Chondrocyte (in vitro differentiated cells): ENCODE measurements around the gene HELB. TPM values are rescaled to one million over a fixed set of nuclear protein-coding genes. Genes with fewer than 3 reads are reported as not detected.
A peak's percentile ranks its signal among the peaks of the same experiment; 100 is the strongest.

Experiments
- DNase-seq: peaks from one replicate; pipeline ENCODE4 v3.0.0; 2021; ENCODE audit warnings: mixed read lengths, low spot score
- H3K27ac Mint-ChIP-seq: one replicate; pipeline ENCODE4 v1.8.0; 2021; ENCODE audit warnings: mild to moderate bottlenecking, moderate library complexity, mixed read lengths; ENCODE audit not compliant: unreplicated experiment
- H3K27me3 Mint-ChIP-seq: 2 replicates; pipeline ENCODE4 v1.8.0; 2021; ENCODE audit warnings: low read depth, mixed read lengths
- H3K36me3 Mint-ChIP-seq: 2 replicates; pipeline ENCODE4 v1.8.0; 2021; ENCODE audit warnings: low read depth, mixed read lengths
- H3K4me1 Mint-ChIP-seq: 2 replicates; pipeline ENCODE4 v1.8.0; 2021; ENCODE audit warnings: low read depth, mild to moderate bottlenecking, mixed read lengths
- H3K4me3 Mint-ChIP-seq: one replicate; pipeline ENCODE4 v1.8.0; 2021; ENCODE audit warnings: mild to moderate bottlenecking, moderate library complexity, mixed read lengths; ENCODE audit not compliant: unreplicated experiment
- H3K9me3 Mint-ChIP-seq: 2 replicates; pipeline ENCODE4 v1.8.0; 2021; ENCODE audit warnings: low read depth, mixed read lengths
- CTCF ChIP-seq: fragments of 200-600 bp; sonication (generic); IDR thresholded peaks from 2 replicates; pipeline ENCODE4 v1.5.0; 2021; ENCODE audit warnings: antibody characterized with exemption, mild to moderate bottlenecking, moderate library complexity
- total RNA-seq: library from RNA; stranded (reverse); gene quantifications from 3 replicates; pipeline ENCODE4 v1.2.1, GENCODE V29; 2021

Gene HELB
- total RNA-seq, 1 donor from 2014 or later = 2.3 TPM

GRCh38 chr12:66268562-66268961 lies 33.7 kb upstream of the HELB start:
- Mint-ChIP-seq H3K27ac (no peak overlapping the region), H3K4me1 (no peaks in the 10 kb centered on the region), H3K36me3 (no peaks in the 10 kb centered on the region), H3K9me3 (no peaks in the 10 kb centered on the region), H3K4me3 (no peak overlapping the region), H3K27me3 (peaks cover 11% of the 10 kb centered on the region)
- no peak for TF ChIP-seq CTCF
- no peak for DNase-seq

GRCh38 chr12:66269142-66269541 lies 33.2 kb upstream of the HELB start:
- Mint-ChIP-seq H3K4me3 (no peak overlapping the region), H3K4me1 (no peaks in the 10 kb centered on the region), H3K27me3 (peaks cover 9% of the 10 kb centered on the region), H3K9me3 (no peaks in the 10 kb centered on the region), H3K27ac (no peak overlapping the region), H3K36me3 (no peaks in the 10 kb centered on the region)
- TF ChIP-seq CTCF = no peak
- DNase-seq = no peak

GRCh38 chr12:66269757-66270383 lies 32.4 kb upstream of the HELB start:
- H3K27me3 Mint-ChIP-seq = peaks cover 8% of the 10 kb centered on the region
- no peak overlapping the region for H3K4me3 Mint-ChIP-seq
- H3K4me1 Mint-ChIP-seq = no peaks in the 10 kb centered on the region
- peak; percentile 90 for TF ChIP-seq CTCF
- no peaks in the 10 kb centered on the region for H3K9me3 Mint-ChIP-seq
- no peak for DNase-seq
- H3K27ac Mint-ChIP-seq = no peak overlapping the region
- H3K36me3 Mint-ChIP-seq = no peaks in the 10 kb centered on the region

- DNase-seq = no peak
- no peaks in the 10 kb centered on the region for H3K36me3 Mint-ChIP-seq
- no peak for TF ChIP-seq CTCF
- H3K27ac Mint-ChIP-seq = no peak overlapping the region
- no peaks in the 10 kb centered on the region for H3K9me3 Mint-ChIP-seq
- H3K27me3 Mint-ChIP-seq = peaks cover 8% of the 10 kb centered on the region
- no peak overlapping the region for H3K4me3 Mint-ChIP-seq
- H3K4me1 Mint-ChIP-seq = no peaks in the 10 kb centered on the region
Observed at GRCh38 chr12:66270613-66271012, 31.7 kb upstream of the HELB start.

- no peaks in the 10 kb centered on the region for H3K36me3 Mint-ChIP-seq
- no peak overlapping the region for H3K27ac Mint-ChIP-seq
- H3K27me3 Mint-ChIP-seq = peaks cover 12% of the 10 kb centered on the region
- no peak for DNase-seq
- H3K9me3 Mint-ChIP-seq = no peaks in the 10 kb centered on the region
- no peaks in the 10 kb centered on the region for H3K4me1 Mint-ChIP-seq
- no peak overlapping the region for H3K4me3 Mint-ChIP-seq
- TF ChIP-seq CTCF = no peak
Observed at GRCh38 chr12:66272650-66273049, 29.6 kb upstream of the HELB start.
